A673 (cell line): Measurements from ENCODE around the gene COPS4. TPM values are rescaled to one million over a fixed set of nuclear protein-coding genes. Genes with fewer than 3 reads are reported as not detected.
"Not testable (repeated sequence)": the region's sequence is repeated elsewhere in the genome, so short reads cannot be mapped to it uniquely, and the experiment has no call there.

Experiments
- BruUV-seq: library from RNA; stranded (reverse); fragments of 400-500 nt; replicated peaks from 2 replicates; lab custom pipeline; 2021; lab: Mats Ljungman, UMichigan
- CTCF ChIA-PET: fragments of 300-600 bp; sonication (Branson Sonifier 250); formaldehyde crosslinking; loops from one replicate; lab custom pipeline; 2022; ENCODE audit warnings: antibody characterized with exemption; lab: Charles Lee
- POLR2A ChIA-PET: fragments of 300-600 bp; sonication (Branson Sonifier 250); formaldehyde crosslinking; loops from one replicate; lab custom pipeline; 2022; ENCODE audit warnings: antibody characterized with exemption; ENCODE audit not compliant: low non-redundant PET; lab: Charles Lee
- DNase-seq: peaks from one replicate; pipeline ENCODE4 v3.0.0-alpha.2; 2015; ENCODE audit warnings: low spot score
- H3K27ac ChIP-seq: fragments of 200-600 bp; sonication (generic); 2 replicates; pipeline ENCODE4 v1.5.1; 2016; ENCODE audit warnings: mixed run types, low read depth, mild to moderate bottlenecking, mixed read lengths, antibody characterized with exemption, low read length; ENCODE audit not compliant: poor library complexity, severe bottlenecking
- H3K27me3 ChIP-seq: fragments of 200-600 bp; sonication (generic); replicated peaks from 2 replicates; pipeline ENCODE4 v1.6.1; 2017; ENCODE audit warnings: mixed run types, low read depth, mild to moderate bottlenecking, mixed read lengths, antibody characterized with exemption, low read length; ENCODE audit not compliant: insufficient read depth, poor library complexity
- H3K36me3 ChIP-seq: fragments of 200-600 bp; sonication (generic); 2 replicates; pipeline ENCODE4 v1.6.1; 2016; ENCODE audit warnings: mixed run types, mild to moderate bottlenecking, mixed read lengths, antibody characterized with exemption, low read length; ENCODE audit not compliant: insufficient read depth, poor library complexity, severe bottlenecking
- H3K4me1 ChIP-seq: fragments of 200-600 bp; sonication (generic); 2 replicates; pipeline ENCODE4 v1.6.1; 2017; ENCODE audit warnings: mixed run types, mild to moderate bottlenecking, mixed read lengths, antibody characterized with exemption, low read length; ENCODE audit not compliant: insufficient read depth, poor library complexity, severe bottlenecking
- H3K4me3 ChIP-seq: fragments of 200-600 bp; sonication (generic); 2 replicates; pipeline ENCODE4 v1.5.1; 2016; ENCODE audit warnings: low read depth, mixed run types, mild to moderate bottlenecking, mixed read lengths, low read length; ENCODE audit not compliant: poor library complexity, severe bottlenecking
- H3K9me3 ChIP-seq: fragments of 200-600 bp; sonication (generic); 2 replicates; pipeline ENCODE4 v1.6.1; 2016; ENCODE audit warnings: mixed run types, low read depth, mild to moderate bottlenecking, mixed read lengths, antibody characterized with exemption, low read length; ENCODE audit not compliant: poor library complexity, severe bottlenecking
- CTCF ChIP-seq: fragments of 300-800, 200-600 bp; sonication (generic); conservative IDR thresholded peaks from 2 replicates; pipeline ENCODE4 v1.5.1; 2017; ENCODE audit warnings: low read depth, mild to moderate bottlenecking, antibody characterized with exemption, low read length, moderate library complexity, mixed read lengths
- EZH2 ChIP-seq: fragments of 200-600 bp; sonication (generic); IDR thresholded peaks from 2 replicates; pipeline ENCODE4 v1.6.1; 2017; ENCODE audit warnings: borderline replicate concordance, low read depth, mild to moderate bottlenecking, mixed read lengths, antibody characterized with exemption, low read length; ENCODE audit not compliant: poor library complexity, severe bottlenecking
- intact Hi-C: fragments of 100-400 bp; cut with micrococcal nuclease; formaldehyde crosslinking; loops from one replicate; pipeline ENCODE4 v1.10.0; 2022; ENCODE audit not compliant: unreplicated experiment
- total RNA-seq: library from RNA; stranded (reverse); gene quantifications from 2 replicates; pipeline ENCODE4 v1.2.3, GENCODE V29; 2021

The COPS4 gene
- total RNA-seq, 1 experiment from 2014 or later: 25.5 TPM

GRCh38 chr4:83075311-83076095 lies 40.5 kb downstream of the COPS4 start:
- no TSS peak for BruUV-seq
- no peaks in the 10 kb centered on the region for H3K4me1 ChIP-seq
- no peaks in the 10 kb centered on the region for H3K36me3 ChIP-seq
- no peak overlapping the region for H3K4me3 ChIP-seq
- ChIA-PET POLR2A (no interaction called here), CTCF (interaction anchor here (0.6 kb wide), 1 partner anchor 179 kb away, joined by 5 read pairs; no protein-coding TSS in a partner anchor)
- intact Hi-C loops: no loop called here
- no peaks in the 10 kb centered on the region for H3K9me3 ChIP-seq
- TF ChIP-seq EZH2: no peak
- peak; percentile 4 for DNase-seq
- H3K27me3 ChIP-seq: no peaks in the 10 kb centered on the region
- H3K27ac ChIP-seq: no peak overlapping the region

- ChIA-PET CTCF (no interaction called here), POLR2A (no interaction called here)
- intact Hi-C loops: no loop called here
- no peaks in the 10 kb centered on the region for H3K36me3 ChIP-seq
- TF ChIP-seq CTCF: no peak
- no peak for TF ChIP-seq EZH2
- no TSS peak for BruUV-seq
- H3K9me3 ChIP-seq: no peaks in the 10 kb centered on the region
- no peak overlapping the region for H3K27ac ChIP-seq
- H3K4me3 ChIP-seq: no peak overlapping the region
- H3K27me3 ChIP-seq: no peaks in the 10 kb centered on the region
- no peak for DNase-seq
- no peaks in the 10 kb centered on the region for H3K4me1 ChIP-seq
Measured at GRCh38 chr4:83080561-83080960, 45.6 kb downstream of the COPS4 start.

DNA sequence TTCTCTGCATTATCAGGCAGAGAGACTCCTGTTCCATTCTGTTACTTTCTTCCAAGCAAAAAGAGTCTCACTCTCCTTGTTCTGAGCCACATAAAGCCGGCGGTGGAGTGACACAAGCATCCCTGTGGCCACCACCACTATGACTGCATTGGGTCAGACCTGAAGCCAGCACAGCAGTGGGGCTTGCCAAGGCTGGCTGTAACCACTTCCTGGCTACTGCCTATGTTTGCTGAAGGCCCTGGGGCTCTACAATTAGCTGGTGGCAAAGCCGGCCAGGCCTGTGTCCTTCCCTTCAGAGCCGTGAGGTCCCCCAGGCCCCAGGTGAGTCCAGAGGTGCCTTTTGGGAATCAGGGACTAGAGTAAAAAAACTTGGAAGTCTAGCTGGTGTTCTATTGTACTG lies 47.8 kb downstream of the COPS4 start:
- ChIA-PET CTCF (no interaction called here), POLR2A (no interaction called here)
- H3K4me1 ChIP-seq: no peaks in the 10 kb centered on the region
- H3K9me3 ChIP-seq: no peaks in the 10 kb centered on the region
- H3K36me3 ChIP-seq: no peaks in the 10 kb centered on the region
- no peak overlapping the region for H3K4me3 ChIP-seq
- intact Hi-C loops: no loop called here
- no peak overlapping the region for H3K27ac ChIP-seq
- BruUV-seq: no TSS peak
- DNase-seq: no peak
- TF ChIP-seq CTCF: no peak
- TF ChIP-seq EZH2: no peak
- no peaks in the 10 kb centered on the region for H3K27me3 ChIP-seq

- Histone ChIP-seq H3K36me3 (no peaks in the 10 kb centered on the region), H3K4me3 (no peak overlapping the region), H3K27ac (no peak overlapping the region), H3K4me1 (no peaks in the 10 kb centered on the region), H3K27me3 (no peaks in the 10 kb centered on the region), H3K9me3 (no peaks in the 10 kb centered on the region)
- no TSS peak for BruUV-seq
- ChIA-PET CTCF (no interaction called here), POLR2A (no interaction called here)
- no peak for TF ChIP-seq CTCF
- TF ChIP-seq EZH2: no peak
- DNase-seq: no peak
- intact Hi-C loops: no loop called here
Measured at GRCh38 chr4:83083925-83084475, 49.0 kb downstream of the COPS4 start.

DNA sequence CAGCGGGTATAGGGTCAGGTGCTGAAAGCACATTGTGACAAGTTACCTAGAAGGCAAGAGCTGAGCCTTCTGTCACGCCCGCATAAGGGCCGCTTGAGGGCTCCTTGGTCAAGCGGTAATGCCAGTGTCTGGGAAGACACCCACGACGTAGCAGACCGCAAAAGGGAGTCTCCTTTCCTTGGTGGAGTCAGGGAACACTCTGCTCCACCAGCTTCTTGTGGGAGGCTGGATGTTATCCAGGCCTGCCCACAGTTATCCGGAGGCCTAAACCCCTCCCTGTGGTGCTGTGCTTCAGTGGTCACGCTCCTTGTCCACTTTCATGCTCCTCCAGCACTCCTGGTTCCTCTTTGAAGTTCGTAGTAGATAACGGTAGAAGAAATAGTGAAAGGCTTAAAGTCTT lies 50.0 kb downstream of the COPS4 start:
- POLR2A ChIA-PET, H3K27me3 ChIP-seq, BruUV-seq, H3K27ac ChIP-seq, H3K9me3 ChIP-seq, H3K36me3 ChIP-seq, CTCF ChIA-PET, H3K4me1 ChIP-seq, DNase-seq, intact Hi-C loops, H3K4me3 ChIP-seq: not testable (repeated sequence)
